Measurements from ENCODE around the gene DHDH. TPM values are rescaled to one million over a fixed set of nuclear protein-coding genes. Genes with fewer than 3 reads are reported as not detected.
"Not testable (repeated sequence)": the region's sequence is repeated elsewhere in the genome, so short reads cannot be mapped to it uniquely, and the experiment has no call there.

Gene DHDH
- total and polyA plus RNA-seq, 12 donors: 0.17 to 0.51 TPM; not detected in 10

DNA sequence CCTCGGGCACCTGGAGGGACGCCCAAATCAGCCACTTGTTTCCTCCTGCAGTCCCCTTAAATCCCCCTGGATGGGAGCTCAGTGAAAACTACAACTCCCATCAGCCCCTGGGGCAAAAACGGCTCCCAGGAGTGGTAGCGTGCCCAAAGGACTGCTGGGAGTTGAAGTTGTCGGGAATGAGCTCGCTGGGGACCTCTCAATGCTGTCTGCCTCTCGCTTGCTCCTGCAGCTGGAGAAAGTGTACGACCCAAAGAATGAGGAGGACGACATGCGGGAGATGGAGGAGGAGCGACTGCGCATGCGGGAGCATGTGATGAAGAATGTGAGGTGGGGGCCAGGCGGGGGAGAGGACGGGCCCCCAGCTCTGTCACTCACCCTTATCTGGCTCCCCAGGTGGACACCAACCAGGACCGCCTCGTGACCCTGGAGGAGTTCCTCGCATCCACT is 14.7 kb upstream of the DHDH start:
- ATAC-seq: peak in 4 of 8 donors; percentile 27 to 61 (median 36)
- 82 to 86% methylated on average over 18 of the region's 18 CpGs for WGBS, 2 donors

DNA sequence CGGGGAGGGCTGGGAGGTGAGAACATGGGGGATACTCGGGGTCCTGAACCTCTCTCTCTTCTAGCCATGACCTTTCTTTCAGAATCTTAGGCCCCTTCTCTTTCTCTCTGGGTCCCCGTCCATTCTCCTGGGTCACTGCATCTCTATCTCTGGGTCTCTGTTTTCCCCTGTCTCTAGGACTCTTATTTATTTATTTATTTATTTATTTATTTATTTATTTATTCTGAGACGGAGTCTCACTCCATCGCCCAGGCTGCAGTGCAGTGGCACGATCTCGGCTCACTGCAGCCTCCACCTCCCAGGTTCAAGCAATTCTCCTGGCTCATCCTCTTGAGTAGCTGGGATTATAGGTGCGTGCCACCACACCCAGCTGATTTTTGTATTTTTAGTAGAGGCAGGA is 14.2 kb upstream of the DHDH start:
- H3K9me3 ChIP-seq; H3K27ac ChIP-seq; H3K27me3 ChIP-seq; DNase-seq; intact Hi-C loops (cut with DNase I); H3K4me1 ChIP-seq; ATAC-seq; H3K4me3 ChIP-seq: not testable (repeated sequence)
- H3K36me3 ChIP-seq: peaks cover 0 to 96% (median 46%) of the 10 kb centered on the region in 9 donors
- 93 to 98% methylated on average over 8 of the region's 8 CpGs for WGBS, 2 donors

More for the DNA sequence above, 14.7 kb upstream of the DHDH start:
- H3K36me3 ChIP-seq: peaks cover 0 to 99% (median 50%) of the 10 kb centered on the region in 9 donors
- no peaks in the 10 kb centered on the region for H3K27me3 ChIP-seq
- H3K9me3 ChIP-seq: no peaks in the 10 kb centered on the region
- intact Hi-C loops (cut with DNase I): no loop called here
- H3K4me3 ChIP-seq: no peak overlapping the region
- no peak for DNase-seq
- H3K4me1 ChIP-seq: no peaks in the 10 kb centered on the region
- TF ChIP-seq, protein P1, sequence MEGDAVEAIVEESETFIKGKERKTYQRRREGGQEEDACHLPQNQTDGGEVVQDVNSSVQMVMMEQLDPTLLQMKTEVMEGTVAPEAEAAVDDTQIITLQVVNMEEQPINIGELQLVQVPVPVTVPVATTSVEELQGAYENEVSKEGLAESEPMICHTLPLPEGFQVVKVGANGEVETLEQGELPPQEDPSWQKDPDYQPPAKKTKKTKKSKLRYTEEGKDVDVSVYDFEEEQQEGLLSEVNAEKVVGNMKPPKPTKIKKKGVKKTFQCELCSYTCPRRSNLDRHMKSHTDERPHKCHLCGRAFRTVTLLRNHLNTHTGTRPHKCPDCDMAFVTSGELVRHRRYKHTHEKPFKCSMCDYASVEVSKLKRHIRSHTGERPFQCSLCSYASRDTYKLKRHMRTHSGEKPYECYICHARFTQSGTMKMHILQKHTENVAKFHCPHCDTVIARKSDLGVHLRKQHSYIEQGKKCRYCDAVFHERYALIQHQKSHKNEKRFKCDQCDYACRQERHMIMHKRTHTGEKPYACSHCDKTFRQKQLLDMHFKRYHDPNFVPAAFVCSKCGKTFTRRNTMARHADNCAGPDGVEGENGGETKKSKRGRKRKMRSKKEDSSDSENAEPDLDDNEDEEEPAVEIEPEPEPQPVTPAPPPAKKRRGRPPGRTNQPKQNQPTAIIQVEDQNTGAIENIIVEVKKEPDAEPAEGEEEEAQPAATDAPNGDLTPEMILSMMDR (IDR thresholded peaks at IDR 0.05): no peak
- H3K27ac ChIP-seq: no peak overlapping the region

DNA sequence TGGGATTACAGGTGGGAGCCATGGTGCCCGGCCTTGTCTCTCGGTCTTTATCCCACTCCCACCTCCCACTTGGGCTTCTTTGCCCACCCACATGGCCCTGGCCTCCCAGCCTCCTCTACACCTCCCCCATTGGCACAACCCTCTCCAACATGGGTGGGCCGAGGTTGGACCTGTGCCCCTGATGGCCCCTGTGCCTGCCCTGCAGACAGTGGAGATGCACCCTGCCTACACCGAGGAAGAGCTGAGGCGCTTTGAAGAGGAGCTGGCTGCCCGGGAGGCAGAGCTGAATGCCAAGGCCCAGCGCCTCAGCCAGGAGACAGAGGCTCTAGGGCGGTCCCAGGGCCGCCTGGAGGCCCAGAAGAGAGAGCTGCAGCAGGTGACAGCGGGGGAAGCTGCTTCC is 12.6 kb upstream of the DHDH start:
- TF ChIP-seq, protein P1 (IDR thresholded peaks at IDR 0.05): no peak
- intact Hi-C loops (cut with DNase I): no loop called here
- ATAC-seq: peak in 1 of 8 donors; percentile 17
- Histone ChIP-seq H3K4me1 (no peaks in the 10 kb centered on the region), H3K27me3 (no peaks in the 10 kb centered on the region), H3K4me3 (no peak overlapping the region), H3K36me3 (peaks cover 0 to 79% (median 38%) of the 10 kb centered on the region in 9 donors), H3K9me3 (no peaks in the 10 kb centered on the region), H3K27ac (no peak overlapping the region)
- DNase-seq: no peak
- 88 to 89% methylated on average over 10 of the region's 10 CpGs for WGBS, 2 donors

DNA sequence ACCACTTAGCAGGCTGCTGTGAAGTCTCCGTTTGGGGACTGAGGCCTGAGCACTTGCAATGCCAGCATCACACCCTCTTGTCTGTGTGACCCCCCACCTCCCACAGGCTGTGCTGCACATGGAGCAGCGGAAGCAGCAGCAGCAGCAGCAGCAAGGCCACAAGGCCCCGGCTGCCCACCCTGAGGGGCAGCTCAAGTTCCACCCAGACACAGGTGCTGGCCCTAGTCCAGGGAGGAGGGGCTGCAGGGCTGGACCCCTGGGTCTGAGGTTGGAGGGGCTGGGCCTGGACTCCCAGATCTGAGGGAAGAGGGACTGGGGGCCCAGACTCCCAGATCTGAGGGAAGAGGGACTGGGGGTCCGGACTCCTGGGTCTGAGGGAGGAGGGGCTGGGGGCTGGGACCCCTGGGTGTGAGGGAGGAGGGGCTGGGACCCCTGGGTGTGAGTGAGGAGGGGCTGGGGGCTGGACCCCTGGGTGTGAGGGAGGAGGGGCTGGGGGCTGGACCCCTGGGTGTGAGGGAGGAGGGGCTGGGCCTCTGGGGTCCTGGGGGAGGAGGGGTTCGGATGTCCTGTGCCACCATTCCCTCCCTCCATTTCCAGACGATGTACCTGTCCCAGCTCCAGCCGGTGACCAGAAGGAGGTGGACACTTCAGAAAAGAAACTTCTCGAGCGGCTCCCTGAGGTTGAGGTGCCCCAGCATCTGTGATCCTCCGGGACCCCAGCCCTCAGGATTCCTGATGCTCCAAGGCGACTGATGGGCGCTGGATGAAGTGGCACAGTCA is 11.6 kb upstream of the DHDH start:
- Histone ChIP-seq H3K36me3 (peaks cover 0 to 69% (median 31%) of the 10 kb centered on the region in 9 donors), H3K4me3 (no peak overlapping the region), H3K27me3 (no peaks in the 10 kb centered on the region), H3K27ac (no peak overlapping the region), H3K4me1 (peaks cover 0 to 7% (median 2%) of the 10 kb centered on the region in 9 donors), H3K9me3 (no peaks in the 10 kb centered on the region)
- peak in 1 of 8 donors; percentile 32 for ATAC-seq
- intact Hi-C loops (cut with DNase I): no loop called here
- WGBS, 2 donors: 90 to 91% methylated on average over 12 of the region's 12 CpGs
- TF ChIP-seq, protein P1 (IDR thresholded peaks at IDR 0.05): no peak
- no peak for DNase-seq

All from heart right ventricle (tissue), 16 donors.